Thymus (tissue), 11 donors: ENCODE data around the gene MGAT5B. TPM values are rescaled to one million over a fixed set of nuclear protein-coding genes. Genes with fewer than 3 reads are reported as not detected.

Source experiments
- DNase-seq, 9 donors: peaks; one replicate each; pipeline ENCODE4 v3.0.0-alpha.2; 2013; ENCODE audit warnings: low spot score in 9 of 9, low read depth in 6 of 9, missing footprints in 1 of 9
- H3K27ac ChIP-seq, 2 donors: one replicate each; pipeline ENCODE4 v1.5.1; 2013; ENCODE audit warnings: control low read depth in 1 of 2, low read depth in 1 of 2, low read length in 1 of 2, mild to moderate bottlenecking in 1 of 2, moderate library complexity in 1 of 2
- H3K27me3 ChIP-seq, 2 donors: one replicate each; pipeline ENCODE4 v1.5.1; 2013; ENCODE audit warnings: low read length in 1 of 2; ENCODE audit not compliant: control insufficient read depth in 2 of 2, insufficient read depth in 1 of 2
- H3K36me3 ChIP-seq, 2 donors: one replicate each; pipeline ENCODE4 v1.5.1; 2013; ENCODE audit warnings: low read length in 1 of 2, mild to moderate bottlenecking in 1 of 2, moderate library complexity in 1 of 2; ENCODE audit not compliant: control insufficient read depth in 2 of 2, insufficient read depth in 2 of 2
- H3K4me1 ChIP-seq, 2 donors: one replicate each; pipeline ENCODE4 v1.5.1; 2013; ENCODE audit warnings: low read length in 2 of 2; ENCODE audit not compliant: control insufficient read depth in 2 of 2, insufficient read depth in 2 of 2
- H3K4me3 ChIP-seq, 2 donors: one replicate each; pipeline ENCODE4 v1.5.1; 2013; ENCODE audit warnings: low read length in 2 of 2, control low read depth in 1 of 2, mild to moderate bottlenecking in 1 of 2
- H3K9me3 ChIP-seq, 2 donors: one replicate each; pipeline ENCODE4 v1.5.1; 2013; ENCODE audit warnings: low read length in 1 of 2, mild to moderate bottlenecking in 1 of 2; ENCODE audit not compliant: control insufficient read depth in 2 of 2, insufficient read depth in 1 of 2
- WGBS: extraction: QIAGEN DNeasy Blood & Tissue Kit; methylation state at CpG from one replicate; pipeline ENCODE4 v1.1.7; 2013; 5-methylcytosine and 5-hydroxymethylcytosine counted together
- polyA plus RNA-seq: library from polyadenylated mRNA; stranded (reverse); fragments of 200-250 nt; gene quantifications from one replicate; pipeline ENCODE4 v1.2.3, GENCODE V29; 2013
- total RNA-seq: library from RNA; stranded (reverse); fragments of 120-200 nt; gene quantifications from one replicate; pipeline ENCODE4 v1.2.4, GENCODE V29; 2013
- donor health status: healthy.

The MGAT5B gene
- total and polyA plus RNA-seq, 2 donors = 0.09 to 1.0 TPM

GRCh38 chr17:76915840-76916510 lies 47.8 kb downstream of the MGAT5B start:
- DNase-seq = no peak
- WGBS = 89% methylated on average over 28 of the region's 28 CpGs
- no peak overlapping the region for H3K27ac ChIP-seq
- no peaks in the 10 kb centered on the region for H3K9me3 ChIP-seq
- H3K36me3 ChIP-seq = no peaks in the 10 kb centered on the region
- no peak overlapping the region for H3K4me3 ChIP-seq
- peaks cover 0 to 58% of the 10 kb centered on the region in 2 donors for H3K27me3 ChIP-seq
- no peaks in the 10 kb centered on the region for H3K4me1 ChIP-seq

DNA sequence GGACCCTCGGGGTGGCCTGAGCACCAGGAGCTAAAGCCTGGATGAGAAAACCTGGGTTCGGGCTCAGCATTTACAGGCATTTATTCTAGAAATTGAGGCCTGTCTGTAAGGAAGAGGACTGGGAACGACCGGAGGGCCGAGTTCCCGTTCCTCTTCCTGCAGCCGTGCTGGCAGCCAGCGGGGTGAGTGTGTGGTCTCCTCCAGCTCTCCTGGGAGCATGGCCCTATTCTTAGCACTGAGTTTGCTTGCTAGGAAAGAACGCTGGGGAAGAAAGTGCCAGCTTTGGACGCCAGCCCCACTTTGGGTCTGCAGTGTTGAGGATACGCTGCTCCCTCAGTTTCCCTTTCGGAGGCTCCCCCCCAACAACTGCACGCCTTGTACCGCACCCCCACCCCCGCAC lies 49.6 kb downstream of the MGAT5B start:
- Histone ChIP-seq H3K9me3 (no peaks in the 10 kb centered on the region), H3K4me3 (no peak overlapping the region), H3K27ac (no peak overlapping the region), H3K27me3 (peaks cover 0 to 70% of the 10 kb centered on the region in 2 donors), H3K4me1 (no peaks in the 10 kb centered on the region), H3K36me3 (no peaks in the 10 kb centered on the region)
- WGBS = 66% methylated on average over 15 of the region's 15 CpGs
- DNase-seq = no peak

DNA sequence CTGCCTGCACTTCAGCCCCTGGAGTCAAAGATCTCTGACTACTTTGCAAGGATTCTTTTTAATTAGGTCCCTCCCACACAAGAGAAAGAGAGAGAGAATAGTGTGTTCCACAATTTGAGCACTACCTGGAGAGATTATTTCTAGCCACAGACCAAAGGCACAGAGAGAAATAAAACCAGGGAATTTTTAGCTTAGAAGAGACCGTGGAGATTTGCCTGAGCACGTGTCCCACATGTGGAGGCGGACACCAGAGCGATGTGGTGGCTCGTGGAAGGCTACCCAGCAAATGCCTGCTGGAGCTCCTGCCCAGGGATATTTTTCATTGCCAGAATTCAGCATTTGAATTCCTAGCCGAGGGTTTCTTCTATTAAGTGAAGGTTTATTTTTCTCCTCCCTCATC lies 50.6 kb downstream of the MGAT5B start:
- no peaks in the 10 kb centered on the region for H3K4me1 ChIP-seq
- H3K27me3 ChIP-seq = peaks cover 0 to 72% of the 10 kb centered on the region in 2 donors
- no peaks in the 10 kb centered on the region for H3K36me3 ChIP-seq
- no peaks in the 10 kb centered on the region for H3K9me3 ChIP-seq
- DNase-seq = no peak
- WGBS = 83% methylated on average over 6 of the region's 6 CpGs
- no peak overlapping the region for H3K4me3 ChIP-seq
- no peak overlapping the region for H3K27ac ChIP-seq

DNA sequence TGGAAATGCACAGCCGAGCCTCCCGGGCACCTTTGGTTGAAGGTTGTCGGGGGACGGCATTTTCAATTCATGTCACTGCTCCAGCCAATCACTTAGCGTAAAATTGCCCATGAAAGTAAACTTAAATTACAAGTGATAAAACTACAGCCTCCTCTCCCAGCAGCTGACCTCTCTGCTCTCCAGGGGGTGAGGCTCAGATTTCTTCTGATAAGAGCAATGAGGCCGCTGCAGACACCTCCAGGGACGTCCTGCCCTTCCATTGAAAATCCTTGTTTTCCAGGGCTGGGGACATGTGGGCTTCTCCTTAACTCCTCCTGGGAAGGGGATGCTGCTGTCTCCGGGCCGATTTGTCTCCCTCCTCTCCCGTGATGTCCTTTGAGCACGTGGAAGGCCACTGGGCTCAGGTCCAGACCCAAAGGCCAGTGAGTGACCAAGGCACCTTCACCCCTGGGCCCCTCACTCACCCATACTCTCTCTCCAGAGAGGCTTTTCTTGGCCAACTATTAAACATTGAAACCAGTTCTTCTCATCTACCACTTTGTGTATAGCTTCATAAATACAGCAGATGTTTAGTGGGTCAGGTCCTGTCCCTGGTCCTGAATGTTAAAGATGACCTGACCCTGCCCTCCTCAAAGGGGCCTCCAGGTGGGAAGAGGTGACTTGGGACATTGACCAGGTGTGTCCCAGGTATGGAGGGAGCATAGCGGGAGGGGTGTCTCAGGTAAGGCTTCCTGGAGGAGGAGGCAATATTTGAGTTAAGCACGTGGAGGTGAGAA lies 52.3 kb downstream of the MGAT5B start:
- WGBS = 81% methylated on average over 13 of the region's 13 CpGs
- Histone ChIP-seq H3K4me3 (no peak overlapping the region), H3K27me3 (peaks cover 0 to 70% of the 10 kb centered on the region in 2 donors), H3K9me3 (no peaks in the 10 kb centered on the region), H3K27ac (no peak overlapping the region), H3K36me3 (no peaks in the 10 kb centered on the region), H3K4me1 (no peaks in the 10 kb centered on the region)
- no peak for DNase-seq

DNA sequence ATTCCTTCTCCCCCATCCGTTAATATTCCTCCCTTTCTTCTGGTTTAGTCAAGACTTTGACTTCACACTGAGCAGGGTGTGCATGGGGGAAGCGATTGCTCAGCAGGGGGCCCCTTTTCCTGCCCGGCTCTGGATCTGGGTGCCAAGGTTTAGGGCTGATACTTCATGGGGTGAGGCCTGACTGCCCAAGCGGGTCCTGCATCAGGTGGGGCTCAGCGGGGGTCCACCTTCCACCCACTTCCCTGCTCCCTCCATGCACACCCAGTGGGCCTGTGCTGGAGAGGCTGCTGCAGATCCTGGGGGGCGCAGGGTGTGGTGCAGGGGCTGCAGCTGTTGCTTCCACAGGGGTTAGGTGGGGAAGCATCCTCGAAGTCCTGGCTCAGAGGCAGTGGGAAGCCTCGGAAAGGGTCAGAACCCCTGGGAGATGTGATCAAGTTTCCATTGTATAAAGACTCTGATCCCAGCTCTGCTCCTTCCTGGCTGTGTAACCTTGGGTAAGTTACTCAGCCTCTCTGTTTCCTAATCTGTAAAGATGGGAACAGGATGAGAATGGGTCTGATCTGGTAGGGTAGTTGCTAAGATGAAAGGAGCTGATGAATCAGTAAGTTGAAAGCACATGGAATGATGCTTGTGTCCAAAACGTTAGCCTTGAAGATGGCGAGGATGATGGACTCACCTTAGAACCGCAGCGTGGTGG lies 53.3 kb downstream of the MGAT5B start:
- WGBS = 92% methylated on average over 12 of the region's 12 CpGs
- H3K27ac ChIP-seq = no peak overlapping the region
- no peaks in the 10 kb centered on the region for H3K4me1 ChIP-seq
- H3K9me3 ChIP-seq = no peaks in the 10 kb centered on the region
- DNase-seq = no peak
- H3K27me3 ChIP-seq = peaks cover 0 to 63% of the 10 kb centered on the region in 2 donors
- no peaks in the 10 kb centered on the region for H3K36me3 ChIP-seq
- H3K4me3 ChIP-seq = no peak overlapping the region

DNA sequence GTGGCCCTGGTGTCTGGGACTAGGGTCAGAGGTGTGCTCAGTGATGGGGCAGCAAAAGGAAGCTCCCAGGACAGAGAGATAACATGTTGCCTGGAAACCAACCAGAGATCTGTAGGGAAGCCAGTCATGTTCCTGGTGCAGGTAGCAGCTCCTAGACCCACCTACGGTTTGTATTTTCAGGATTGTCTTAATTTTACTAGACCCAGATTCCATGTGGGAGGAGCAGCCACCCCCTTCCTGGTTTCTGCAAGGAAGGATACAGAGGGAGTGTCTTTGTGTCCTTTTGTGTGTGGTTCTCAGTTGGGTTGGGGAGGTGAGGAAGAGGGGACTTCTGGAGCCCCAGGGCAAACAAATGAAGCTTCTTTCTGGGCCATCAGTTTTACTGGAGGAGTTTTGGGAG lies 53.9 kb downstream of the MGAT5B start:
- no peaks in the 10 kb centered on the region for H3K36me3 ChIP-seq
- H3K27me3 ChIP-seq = peaks cover 0 to 57% of the 10 kb centered on the region in 2 donors
- no peaks in the 10 kb centered on the region for H3K4me1 ChIP-seq
- no peak overlapping the region for H3K4me3 ChIP-seq
- H3K27ac ChIP-seq = no peak overlapping the region
- no peak for DNase-seq
- no peaks in the 10 kb centered on the region for H3K9me3 ChIP-seq
- 76% methylated on average over 1 of the region's 1 CpG for WGBS

DNA sequence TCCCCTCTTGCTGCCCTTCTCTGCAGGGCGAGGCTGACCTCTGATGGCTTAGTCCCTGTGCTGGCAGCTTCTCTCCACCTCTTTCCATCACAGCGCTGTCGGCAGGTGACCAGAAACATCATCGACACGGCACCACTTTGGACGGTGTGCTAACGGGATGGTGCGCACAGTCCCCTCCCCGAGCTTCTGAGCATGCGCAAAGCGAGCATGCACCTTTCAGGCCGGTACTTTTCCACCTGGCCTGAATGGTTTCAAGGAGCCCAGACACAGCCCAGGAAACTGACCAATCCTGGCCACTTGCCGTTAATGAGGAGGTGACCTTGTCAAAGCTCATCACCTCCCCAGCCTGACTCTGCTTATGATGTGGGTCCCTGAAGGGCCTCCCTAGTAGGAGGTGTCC lies 54.8 kb downstream of the MGAT5B start:
- Histone ChIP-seq H3K4me1 (no peaks in the 10 kb centered on the region), H3K27me3 (peaks cover 0 to 51% of the 10 kb centered on the region in 2 donors), H3K9me3 (no peaks in the 10 kb centered on the region), H3K36me3 (no peaks in the 10 kb centered on the region), H3K27ac (no peak overlapping the region), H3K4me3 (no peak overlapping the region)
- DNase-seq = no peak
- WGBS = 93% methylated on average over 13 of the region's 13 CpGs

DNA sequence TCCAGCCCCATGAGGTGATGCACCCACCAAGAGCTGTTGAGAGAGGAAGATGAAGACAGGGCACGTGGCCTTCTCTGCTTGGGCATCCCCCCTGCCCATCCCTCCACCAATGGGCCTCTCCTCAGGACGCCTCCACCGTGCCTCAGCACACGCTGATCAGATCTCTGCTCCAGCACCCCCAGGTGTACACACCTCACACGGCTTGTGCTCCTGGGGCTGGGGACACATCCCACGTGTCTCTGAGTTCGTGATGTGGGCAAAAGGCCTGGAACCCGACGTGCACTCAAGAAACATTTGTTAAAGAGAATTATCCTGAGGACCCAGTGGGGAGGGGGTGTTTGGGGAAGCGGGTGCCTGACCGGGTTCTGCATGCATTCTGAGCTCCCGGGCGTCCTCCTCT lies 55.3 kb downstream of the MGAT5B start:
- DNase-seq = no peak
- peaks cover 0 to 46% of the 10 kb centered on the region in 2 donors for H3K27me3 ChIP-seq
- no peaks in the 10 kb centered on the region for H3K9me3 ChIP-seq
- no peak overlapping the region for H3K4me3 ChIP-seq
- H3K36me3 ChIP-seq = no peaks in the 10 kb centered on the region
- H3K4me1 ChIP-seq = no peaks in the 10 kb centered on the region
- no peak overlapping the region for H3K27ac ChIP-seq
- 95% methylated on average over 13 of the region's 13 CpGs for WGBS
